ENCODE measurements around the gene RANBP9.

The RANBP9 gene

DNA sequence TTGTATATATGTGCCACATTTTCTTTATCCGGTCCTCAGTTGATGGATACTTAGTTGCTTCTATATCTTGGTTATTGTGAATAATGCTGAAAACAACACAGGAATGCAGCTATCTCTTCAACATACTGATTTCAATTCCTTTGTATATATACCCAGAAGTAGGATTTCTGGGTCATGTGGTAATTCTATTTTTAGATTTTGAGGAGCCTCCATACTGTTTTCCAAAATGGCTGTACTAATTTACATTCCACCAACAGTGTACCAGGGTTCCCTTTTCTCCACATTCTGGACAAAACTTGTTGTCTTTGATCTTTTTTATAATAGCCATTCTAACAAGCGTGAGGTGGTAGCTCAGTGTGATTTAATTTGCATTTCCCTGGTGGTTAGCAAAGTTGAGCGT is 135.6 kb downstream of the RANBP9 start:
- H3K4me3 ChIP-seq, result no peak overlapping the region
- H3K4me1 ChIP-seq, result peaks cover 0 to 9% (median 6%) of the 10 kb centered on the region in 4 donors
- peaks cover 0 to 14% (median 10%) of the 10 kb centered on the region in 3 donors for H3K36me3 ChIP-seq
- intact Hi-C loops (cut with DNase I; ENCODE audit: low total_unique reads), result loop anchor here (5.0 to 10.0 kb wide), 2 partner anchors 41 to 241 kb away; partner anchors contain the start of gene NOL7
- peak overlapping the region in 1 of 2 donors; percentile 95 for H3K27ac ChIP-seq
- DNase-seq, result no peak
- H3K9me3 ChIP-seq, result no peaks in the 10 kb centered on the region
- TF ChIP-seq CTCF (IDR thresholded peaks at IDR 0.05), result no peak
- no peaks in the 10 kb centered on the region for H3K27me3 ChIP-seq

GRCh38 chr6:13575377-13575775 is 136.3 kb downstream of the RANBP9 start:
- TF ChIP-seq CTCF (IDR thresholded peaks at IDR 0.05), result peak in 1 of 2 experiments; percentile 75
- peaks cover 0 to 8% (median 4%) of the 10 kb centered on the region in 3 donors for H3K36me3 ChIP-seq
- intact Hi-C loops (cut with DNase I; ENCODE audit: low total_unique reads), result loop anchor here (5.0 to 10.0 kb wide), 2 partner anchors 42 to 241 kb away; partner anchors contain the start of gene NOL7
- H3K9me3 ChIP-seq, result no peaks in the 10 kb centered on the region
- peak overlapping the region; percentile 95 to 96 for H3K27ac ChIP-seq
- H3K27me3 ChIP-seq, result no peaks in the 10 kb centered on the region
- no peak for DNase-seq
- H3K4me1 ChIP-seq, result peaks cover 0 to 9% (median 6%) of the 10 kb centered on the region in 4 donors
- peak overlapping the region; percentile 76 to 91 for H3K4me3 ChIP-seq

DNA sequence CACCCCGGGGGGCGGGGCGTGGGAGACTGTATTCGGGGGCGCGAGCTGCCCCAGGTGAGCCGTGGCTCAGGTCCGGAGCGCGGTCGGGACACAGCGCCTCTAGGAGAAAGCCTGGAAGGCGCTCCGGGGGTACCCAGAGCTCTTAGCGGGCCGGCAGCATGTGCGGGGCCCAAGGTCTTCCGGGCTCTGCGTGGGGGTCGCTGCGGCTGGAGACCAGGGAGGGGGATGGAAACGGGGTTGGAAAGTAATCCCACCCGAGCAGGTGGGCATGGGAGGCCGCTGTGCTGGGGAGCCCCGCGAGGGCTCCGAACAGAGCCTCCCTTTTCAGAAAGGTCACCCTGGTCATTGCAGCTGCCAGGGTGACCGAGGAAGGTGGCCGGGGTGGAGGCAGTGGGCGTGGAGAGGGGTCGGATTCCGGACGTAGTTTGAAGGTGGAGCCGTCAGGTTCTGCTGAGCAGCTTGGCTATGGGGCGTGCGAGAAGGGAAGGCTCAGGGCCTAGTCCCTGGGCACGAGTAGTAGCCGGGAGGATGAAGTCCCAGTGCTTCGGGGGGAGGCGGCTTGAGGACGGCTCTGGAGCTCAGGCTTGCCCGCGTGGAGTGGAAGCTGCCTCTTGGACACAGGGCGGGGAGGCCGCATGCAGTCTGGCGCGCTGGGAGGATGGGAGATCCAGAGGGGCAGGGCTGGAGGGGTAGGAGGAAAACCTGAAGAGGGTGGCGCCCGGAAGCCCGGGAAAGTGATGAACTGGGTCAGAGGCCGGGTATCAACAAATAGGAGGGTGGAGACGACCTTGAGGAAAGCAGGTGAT is 136.9 kb downstream of the RANBP9 start, which contains the start of gene SIRT5:
Gene SIRT5 (plus strand): TSS at position 31 of the 806 bp plus-strand sequence. CDS start 9,510 bp downstream, outside the sequence.
- peak within 1 kb of the TSS; percentile 76 to 91 for H3K4me3 ChIP-seq
- peak; percentile 75 to 90 for DNase-seq
- peaks cover 0 to 9% (median 6%) of the 10 kb centered on the region in 4 donors for H3K4me1 ChIP-seq
- H3K9me3 ChIP-seq, result no peaks in the 10 kb centered on the region
- TF ChIP-seq CTCF (IDR thresholded peaks at IDR 0.05), result peak in 1 of 2 experiments; percentile 69
- H3K27me3 ChIP-seq, result no peaks in the 10 kb centered on the region
- peak within 1 kb of the TSS; percentile 95 to 96 for H3K27ac ChIP-seq
- peaks cover 0 to 2% (median under 1%) of the 10 kb centered on the region in 3 donors for H3K36me3 ChIP-seq
- intact Hi-C loops (cut with DNase I; ENCODE audit: low total_unique reads), result loop anchor here (5.0 to 10.0 kb wide), 2 partner anchors 43 to 240 kb away; partner anchors contain the start of gene NOL7

GRCh38 chr6:13574149-13574570 is 137.5 kb downstream of the RANBP9 start:
- Histone ChIP-seq H3K27ac (peak overlapping the region; percentile 95 to 96), H3K36me3 (no peaks in the 10 kb centered on the region), H3K4me3 (peak overlapping the region; percentile 76 to 91), H3K9me3 (no peaks in the 10 kb centered on the region), H3K4me1 (peaks cover 0 to 9% (median 6%) of the 10 kb centered on the region in 4 donors), H3K27me3 (peaks cover 0 to 1% of the 10 kb centered on the region in 2 donors)
- peak; percentile 91 to 96 for DNase-seq
- peak; percentile 41 to 51 for TF ChIP-seq CTCF (IDR thresholded peaks at IDR 0.05)
- intact Hi-C loops (cut with DNase I; ENCODE audit: low total_unique reads), result loop anchor here (10.0 kb wide), 1 partner anchor 239 kb away; no protein-coding TSS in a partner anchor

GRCh38 chr6:13573669-13574110 is 137.9 kb downstream of the RANBP9 start:
- Histone ChIP-seq H3K4me3 (peak overlapping the region; percentile 76 to 91), H3K9me3 (no peaks in the 10 kb centered on the region), H3K27me3 (peaks cover 0 to 5% of the 10 kb centered on the region in 2 donors), H3K4me1 (peaks cover 0 to 9% (median 6%) of the 10 kb centered on the region in 4 donors), H3K27ac (peak overlapping the region; percentile 95 to 96), H3K36me3 (no peaks in the 10 kb centered on the region)
- intact Hi-C loops (cut with DNase I; ENCODE audit: low total_unique reads), result loop anchor here (10.0 kb wide), 1 partner anchor 239 kb away; no protein-coding TSS in a partner anchor
- TF ChIP-seq CTCF (IDR thresholded peaks at IDR 0.05), result no peak
- DNase-seq, result peak; percentile 32 to 81
